SK-N-SH (cell line): Measurements from ENCODE around the gene MRFAP1L1.
"Not testable (repeated sequence)": the region's sequence is repeated elsewhere in the genome, so short reads cannot be mapped to it uniquely, and the experiment has no call there.

Source experiments
- CHD2 ChIP-seq: fragments of 150-350 bp; IDR thresholded peaks from 2 replicates; pipeline ENCODE4 v1.6.1; 2018; ENCODE audit warnings: low read length; ENCODE audit not compliant: partially characterized antibody
- ELF1 ChIP-seq: IDR thresholded peaks from 2 replicates; pipeline ENCODE4 v1.4.0; 2012
- EP300 ChIP-seq, 2 experiments: IDR thresholded peaks; 2 replicates each; pipeline versions ENCODE4 v1.4.0 to v1.6.1; 2012; ENCODE audit warnings: borderline replicate concordance in 1 of 2, low read depth in 1 of 2, low read length in 1 of 2
- GABPA ChIP-seq: IDR thresholded peaks from 2 replicates; pipeline ENCODE4 v1.4.0; 2012; ENCODE audit warnings: low read depth, mild to moderate bottlenecking
- MXI1 ChIP-seq: IDR thresholded peaks from 2 replicates; pipeline ENCODE4 v1.6.1; 2012; ENCODE audit warnings: mild to moderate bottlenecking, low read depth, low read length, improper control_type of control experiment
- POLR2AphosphoS5 ChIP-seq: IDR thresholded peaks from 2 replicates; pipeline ENCODE4 v1.6.1; 2012; ENCODE audit warnings: low read depth, low read length
- SIN3A ChIP-seq: IDR thresholded peaks from 2 replicates; pipeline ENCODE4 v1.6.1; 2012; ENCODE audit warnings: low read depth, mild to moderate bottlenecking, low read length, moderate library complexity, borderline replicate concordance
- TEAD4 ChIP-seq: IDR thresholded peaks from 2 replicates; pipeline ENCODE4 v1.4.0; 2012; ENCODE audit warnings: mild to moderate bottlenecking, borderline replicate concordance; ENCODE audit not compliant: insufficient read depth
- YY1 ChIP-seq: IDR thresholded peaks from 2 replicates; pipeline ENCODE4 v1.4.0; 2012; ENCODE audit warnings: low read depth, mild to moderate bottlenecking
- TF ChIP-seq, protein P1 (sequence below): fragments of 200-600 bp; sonication (generic); IDR thresholded peaks from 2 replicates; pipeline ENCODE4 v1.6.1; 2017; ENCODE audit warnings: antibody characterized with exemption, mild to moderate bottlenecking, moderate library complexity
- TF ChIP-seq, protein P2 (sequence below): IDR thresholded peaks from 2 replicates; pipeline ENCODE4 v1.6.1; 2012; ENCODE audit warnings: mild to moderate bottlenecking, low read depth, low read length, moderate library complexity
- TF ChIP-seq, protein P3 (sequence below): IDR thresholded peaks from 2 replicates; pipeline ENCODE4; 2012
- TF ChIP-seq, protein P4 (sequence below): IDR thresholded peaks from 2 replicates; pipeline ENCODE4 v1.4.0; 2012; ENCODE audit warnings: low read depth
- TF ChIP-seq, protein P5 (sequence below): fragments of 150-350 bp; IDR thresholded peaks from 2 replicates; pipeline ENCODE4 v1.6.1; 2017; ENCODE audit warnings: antibody characterized with exemption, low read length, low read depth, borderline replicate concordance

DNA sequence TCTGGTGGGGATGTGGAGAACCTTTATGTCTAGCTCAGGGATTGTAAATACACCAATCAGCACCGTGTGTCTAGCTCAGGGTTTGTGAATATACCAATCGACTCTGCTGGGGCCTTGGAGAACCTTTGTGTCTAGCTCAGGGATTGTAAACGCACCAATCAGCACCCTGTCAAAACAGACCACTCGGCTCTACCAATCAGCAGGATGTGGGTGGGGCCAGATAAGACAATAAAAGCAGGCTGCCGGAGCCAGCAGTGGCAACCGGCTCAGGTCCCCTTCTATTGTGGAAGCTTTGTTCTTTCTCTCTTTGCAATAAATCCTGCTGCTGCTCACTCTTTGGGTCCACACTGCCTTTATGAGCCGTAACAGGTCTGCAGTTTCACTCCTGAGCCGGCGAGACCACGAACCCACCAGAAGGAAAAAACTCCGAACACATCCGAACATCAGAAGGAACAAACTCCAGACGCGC, 36.4 kb downstream of the MRFAP1L1 start:
- TF ChIP-seq EP300 (IDR thresholded peaks at IDR 0.05; ENCODE audit: borderline replicate concordance in 1 of 2, low read depth in 1 of 2, low read length in 1 of 2); CHD2; MXI1; GABPA; TEAD4; YY1; ELF1; SIN3A: not testable (repeated sequence)
- TF ChIP-seq, protein P1, sequence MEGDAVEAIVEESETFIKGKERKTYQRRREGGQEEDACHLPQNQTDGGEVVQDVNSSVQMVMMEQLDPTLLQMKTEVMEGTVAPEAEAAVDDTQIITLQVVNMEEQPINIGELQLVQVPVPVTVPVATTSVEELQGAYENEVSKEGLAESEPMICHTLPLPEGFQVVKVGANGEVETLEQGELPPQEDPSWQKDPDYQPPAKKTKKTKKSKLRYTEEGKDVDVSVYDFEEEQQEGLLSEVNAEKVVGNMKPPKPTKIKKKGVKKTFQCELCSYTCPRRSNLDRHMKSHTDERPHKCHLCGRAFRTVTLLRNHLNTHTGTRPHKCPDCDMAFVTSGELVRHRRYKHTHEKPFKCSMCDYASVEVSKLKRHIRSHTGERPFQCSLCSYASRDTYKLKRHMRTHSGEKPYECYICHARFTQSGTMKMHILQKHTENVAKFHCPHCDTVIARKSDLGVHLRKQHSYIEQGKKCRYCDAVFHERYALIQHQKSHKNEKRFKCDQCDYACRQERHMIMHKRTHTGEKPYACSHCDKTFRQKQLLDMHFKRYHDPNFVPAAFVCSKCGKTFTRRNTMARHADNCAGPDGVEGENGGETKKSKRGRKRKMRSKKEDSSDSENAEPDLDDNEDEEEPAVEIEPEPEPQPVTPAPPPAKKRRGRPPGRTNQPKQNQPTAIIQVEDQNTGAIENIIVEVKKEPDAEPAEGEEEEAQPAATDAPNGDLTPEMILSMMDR: not testable (repeated sequence)
- 0 out of 2 replicates have a peak, but pooled peaks have one; percentile 56 for TF ChIP-seq POLR2AphosphoS5
- TF ChIP-seq, protein P2, sequence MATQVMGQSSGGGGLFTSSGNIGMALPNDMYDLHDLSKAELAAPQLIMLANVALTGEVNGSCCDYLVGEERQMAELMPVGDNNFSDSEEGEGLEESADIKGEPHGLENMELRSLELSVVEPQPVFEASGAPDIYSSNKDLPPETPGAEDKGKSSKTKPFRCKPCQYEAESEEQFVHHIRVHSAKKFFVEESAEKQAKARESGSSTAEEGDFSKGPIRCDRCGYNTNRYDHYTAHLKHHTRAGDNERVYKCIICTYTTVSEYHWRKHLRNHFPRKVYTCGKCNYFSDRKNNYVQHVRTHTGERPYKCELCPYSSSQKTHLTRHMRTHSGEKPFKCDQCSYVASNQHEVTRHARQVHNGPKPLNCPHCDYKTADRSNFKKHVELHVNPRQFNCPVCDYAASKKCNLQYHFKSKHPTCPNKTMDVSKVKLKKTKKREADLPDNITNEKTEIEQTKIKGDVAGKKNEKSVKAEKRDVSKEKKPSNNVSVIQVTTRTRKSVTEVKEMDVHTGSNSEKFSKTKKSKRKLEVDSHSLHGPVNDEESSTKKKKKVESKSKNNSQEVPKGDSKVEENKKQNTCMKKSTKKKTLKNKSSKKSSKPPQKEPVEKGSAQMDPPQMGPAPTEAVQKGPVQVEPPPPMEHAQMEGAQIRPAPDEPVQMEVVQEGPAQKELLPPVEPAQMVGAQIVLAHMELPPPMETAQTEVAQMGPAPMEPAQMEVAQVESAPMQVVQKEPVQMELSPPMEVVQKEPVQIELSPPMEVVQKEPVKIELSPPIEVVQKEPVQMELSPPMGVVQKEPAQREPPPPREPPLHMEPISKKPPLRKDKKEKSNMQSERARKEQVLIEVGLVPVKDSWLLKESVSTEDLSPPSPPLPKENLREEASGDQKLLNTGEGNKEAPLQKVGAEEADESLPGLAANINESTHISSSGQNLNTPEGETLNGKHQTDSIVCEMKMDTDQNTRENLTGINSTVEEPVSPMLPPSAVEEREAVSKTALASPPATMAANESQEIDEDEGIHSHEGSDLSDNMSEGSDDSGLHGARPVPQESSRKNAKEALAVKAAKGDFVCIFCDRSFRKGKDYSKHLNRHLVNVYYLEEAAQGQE: not testable (repeated sequence)
- TF ChIP-seq, protein P3, sequence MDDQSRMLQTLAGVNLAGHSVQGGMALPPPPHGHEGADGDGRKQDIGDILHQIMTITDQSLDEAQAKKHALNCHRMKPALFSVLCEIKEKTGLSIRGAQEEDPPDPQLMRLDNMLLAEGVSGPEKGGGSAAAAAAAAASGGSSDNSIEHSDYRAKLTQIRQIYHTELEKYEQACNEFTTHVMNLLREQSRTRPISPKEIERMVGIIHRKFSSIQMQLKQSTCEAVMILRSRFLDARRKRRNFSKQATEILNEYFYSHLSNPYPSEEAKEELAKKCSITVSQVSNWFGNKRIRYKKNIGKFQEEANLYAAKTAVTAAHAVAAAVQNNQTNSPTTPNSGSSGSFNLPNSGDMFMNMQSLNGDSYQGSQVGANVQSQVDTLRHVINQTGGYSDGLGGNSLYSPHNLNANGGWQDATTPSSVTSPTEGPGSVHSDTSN: not testable (repeated sequence)
- TF ChIP-seq, protein P4, sequence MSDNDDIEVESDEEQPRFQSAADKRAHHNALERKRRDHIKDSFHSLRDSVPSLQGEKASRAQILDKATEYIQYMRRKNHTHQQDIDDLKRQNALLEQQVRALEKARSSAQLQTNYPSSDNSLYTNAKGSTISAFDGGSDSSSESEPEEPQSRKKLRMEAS: not testable (repeated sequence)
- TF ChIP-seq, protein P5, sequence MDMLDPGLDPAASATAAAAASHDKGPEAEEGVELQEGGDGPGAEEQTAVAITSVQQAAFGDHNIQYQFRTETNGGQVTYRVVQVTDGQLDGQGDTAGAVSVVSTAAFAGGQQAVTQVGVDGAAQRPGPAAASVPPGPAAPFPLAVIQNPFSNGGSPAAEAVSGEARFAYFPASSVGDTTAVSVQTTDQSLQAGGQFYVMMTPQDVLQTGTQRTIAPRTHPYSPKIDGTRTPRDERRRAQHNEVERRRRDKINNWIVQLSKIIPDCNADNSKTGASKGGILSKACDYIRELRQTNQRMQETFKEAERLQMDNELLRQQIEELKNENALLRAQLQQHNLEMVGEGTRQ: not testable (repeated sequence)
